GM12892 (cell line): ENCODE results near the gene MYRFL.

Source experiments
- POLR2A ChIP-seq: IDR thresholded peaks from 2 replicates; pipeline ENCODE4 v1.6.1; 2011; ENCODE audit warnings: low read depth, low read length, control low read depth
- POLR2AphosphoS5 ChIP-seq: IDR thresholded peaks from 2 replicates; pipeline ENCODE4 v1.6.1; 2011; ENCODE audit warnings: low read depth, low read length, control low read depth
- TAF1 ChIP-seq: IDR thresholded peaks from 2 replicates; pipeline ENCODE4 v1.6.1; 2011; ENCODE audit warnings: low read depth, mild to moderate bottlenecking, control low read depth, low read length, borderline replicate concordance

GRCh38 chr12:69844416-69844815 lies 19.4 kb downstream of the MYRFL start:
- no peak for TF ChIP-seq POLR2A
- no peak for TF ChIP-seq TAF1
- no peak for TF ChIP-seq POLR2AphosphoS5
